HG03025 (cell line): ENCODE measurements around the gene BACH2.

Experiments used
- ATAC-seq: cut with Tn5 transposase; IDR thresholded peaks from one replicate; pipeline ENCODE4 v1.9.1; 2021; ENCODE audit warnings: mild to moderate bottlenecking, moderate library complexity; ENCODE audit not compliant: unreplicated experiment, low FRiP score

BACH2 gene

DNA sequence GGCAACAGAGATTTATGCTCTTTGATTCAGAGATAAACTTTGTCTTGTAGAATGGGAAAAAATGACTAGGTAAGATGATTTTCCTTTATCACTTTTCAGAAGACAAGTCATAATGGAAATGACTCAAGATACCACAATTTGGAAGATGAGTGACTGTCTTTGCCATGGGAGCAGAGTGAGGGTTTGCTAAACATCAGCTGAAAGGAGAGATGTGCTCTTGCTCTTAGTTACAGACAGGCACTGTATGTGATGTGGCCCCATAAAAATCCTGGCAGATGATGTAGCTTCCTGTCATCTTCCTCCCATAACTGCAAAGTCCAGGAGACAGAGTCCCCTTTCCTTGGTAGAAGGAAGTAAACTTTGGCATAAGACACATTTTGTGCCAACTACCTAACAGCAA lies 47.6 kb downstream of the BACH2 start:
- no peak for ATAC-seq

DNA sequence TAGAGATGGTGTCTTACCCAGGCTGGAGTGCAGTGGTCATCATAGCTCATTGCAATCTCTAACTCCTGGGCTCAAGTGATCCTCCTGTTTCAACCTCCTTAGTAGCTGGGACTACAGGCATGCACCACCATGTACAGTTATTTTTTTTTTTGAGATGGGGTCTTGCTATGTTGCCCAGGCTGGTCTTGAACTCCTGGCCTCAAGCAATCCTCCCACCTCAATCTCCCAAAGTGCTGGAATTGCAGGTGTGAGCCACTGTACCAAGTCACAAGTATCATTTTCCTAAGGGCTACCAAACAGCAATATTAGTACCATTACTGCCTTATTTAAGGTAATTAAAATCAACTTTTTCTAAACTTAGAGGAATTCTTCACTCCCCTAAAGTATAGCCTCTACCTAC lies 49.4 kb downstream of the BACH2 start:
- no peak for ATAC-seq

DNA sequence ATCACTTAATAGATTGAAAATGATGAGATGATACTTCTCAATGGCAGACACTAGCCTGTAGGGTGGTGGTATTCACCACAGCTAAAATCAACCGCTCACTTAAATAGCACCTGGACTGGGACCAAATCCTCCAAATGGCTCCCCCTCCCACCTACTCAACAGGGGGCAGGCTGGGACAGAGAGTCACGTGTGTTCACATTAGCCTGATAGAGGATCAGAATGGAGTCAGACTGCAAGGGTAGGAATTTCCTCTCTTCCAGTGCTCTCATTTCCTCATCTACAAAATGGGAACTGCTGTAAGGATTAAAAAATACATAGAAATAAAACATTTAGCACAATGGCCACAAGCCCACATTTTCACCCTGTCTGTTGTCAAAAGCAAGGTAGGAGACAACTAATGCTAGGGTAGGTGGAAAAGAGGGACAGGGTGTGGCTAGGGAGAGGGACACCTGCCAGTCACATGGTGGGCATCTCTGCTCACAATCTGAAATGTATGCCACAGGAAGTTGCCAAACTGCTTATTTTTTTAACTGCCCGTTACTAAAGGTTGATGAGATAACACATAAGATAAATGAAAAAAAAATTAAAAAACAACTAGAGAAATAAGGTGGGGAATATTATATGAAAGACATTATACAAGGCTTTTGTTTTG lies 55.3 kb downstream of the BACH2 start:
- ATAC-seq, result no peak

DNA sequence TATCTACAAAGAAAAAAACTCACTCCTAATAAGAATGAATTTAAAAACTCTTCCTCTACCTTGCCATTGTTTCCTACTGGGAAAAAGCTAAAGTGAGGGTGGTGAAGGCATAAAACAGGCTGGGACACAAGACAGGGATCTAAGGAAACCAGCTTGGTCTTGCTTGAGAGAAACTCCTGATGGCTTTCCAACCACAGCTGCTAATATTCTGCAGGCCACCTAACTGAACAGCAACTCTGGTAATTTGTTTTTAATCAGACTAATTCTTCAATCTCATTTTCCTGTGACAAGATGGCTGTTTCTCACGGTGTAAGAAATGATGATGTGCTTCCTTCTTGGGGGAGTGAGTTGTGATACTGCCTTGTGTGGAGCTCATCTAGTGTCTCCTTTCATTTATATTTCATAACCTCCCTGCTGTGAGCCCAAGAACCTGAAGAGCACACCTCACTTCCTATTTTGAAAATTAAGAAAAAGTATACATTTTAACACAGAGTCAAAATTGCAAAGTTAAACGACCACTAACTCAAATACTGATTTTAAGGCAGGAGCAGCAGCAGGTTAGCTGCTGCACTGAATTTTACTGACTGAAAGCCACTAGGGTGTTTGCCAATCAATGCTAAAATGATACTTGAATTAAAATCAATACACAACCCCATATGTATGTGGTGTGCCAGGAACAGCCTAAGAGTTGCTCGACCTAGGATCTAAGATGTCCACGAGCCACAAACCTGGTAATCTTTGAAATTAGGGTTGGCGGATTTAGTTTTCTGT lies 58.0 kb downstream of the BACH2 start:
- no peak for ATAC-seq

DNA sequence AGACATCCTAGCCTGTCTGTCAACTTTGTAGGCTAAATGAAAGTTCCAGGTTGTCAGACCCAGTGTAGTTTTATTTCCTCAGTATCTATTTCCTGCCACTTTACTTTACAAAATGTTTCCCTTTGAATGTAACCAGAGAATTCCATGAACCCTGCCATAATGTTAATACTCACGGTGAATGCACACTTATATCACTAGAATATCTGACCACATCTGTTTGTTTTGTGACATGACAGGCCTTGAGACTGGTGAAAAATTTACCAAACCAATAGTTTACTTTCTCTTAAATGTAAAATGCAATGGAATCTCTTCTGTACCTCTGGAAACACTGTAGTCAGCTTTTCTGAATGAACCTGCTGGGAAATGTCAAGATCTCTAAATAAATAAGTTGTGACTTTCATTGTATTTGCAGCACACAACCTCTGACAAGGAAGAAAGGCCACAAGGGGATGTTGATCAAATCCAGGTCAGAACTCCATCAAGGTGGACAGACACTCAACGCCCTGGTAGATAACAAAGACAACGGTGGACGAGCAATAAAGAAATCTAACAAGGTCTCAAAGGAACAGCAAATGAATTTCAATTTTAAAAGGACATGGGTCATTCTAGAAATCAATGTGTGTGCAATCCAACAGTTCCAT lies 59.2 kb downstream of the BACH2 start:
- ATAC-seq, result no peak

DNA sequence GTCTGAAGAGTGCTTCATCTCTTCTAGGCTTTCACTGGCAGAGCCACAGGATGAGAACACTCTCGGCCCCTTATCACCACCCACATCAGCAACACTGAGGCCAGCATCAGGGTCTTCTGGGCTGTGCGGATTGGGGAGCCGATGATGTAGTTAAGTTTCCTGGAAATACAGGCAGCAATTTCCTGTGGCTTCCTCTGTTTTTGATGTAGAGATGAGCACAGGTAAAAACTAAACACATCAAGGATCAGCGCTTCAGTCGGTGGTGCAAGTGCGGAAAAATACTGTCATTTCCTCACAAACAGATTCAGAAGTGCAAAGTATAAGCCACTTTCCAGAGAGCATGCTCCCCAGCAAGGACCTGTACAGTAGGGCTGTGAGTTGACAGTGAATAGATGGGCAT lies 62.6 kb downstream of the BACH2 start:
- no peak for ATAC-seq

DNA sequence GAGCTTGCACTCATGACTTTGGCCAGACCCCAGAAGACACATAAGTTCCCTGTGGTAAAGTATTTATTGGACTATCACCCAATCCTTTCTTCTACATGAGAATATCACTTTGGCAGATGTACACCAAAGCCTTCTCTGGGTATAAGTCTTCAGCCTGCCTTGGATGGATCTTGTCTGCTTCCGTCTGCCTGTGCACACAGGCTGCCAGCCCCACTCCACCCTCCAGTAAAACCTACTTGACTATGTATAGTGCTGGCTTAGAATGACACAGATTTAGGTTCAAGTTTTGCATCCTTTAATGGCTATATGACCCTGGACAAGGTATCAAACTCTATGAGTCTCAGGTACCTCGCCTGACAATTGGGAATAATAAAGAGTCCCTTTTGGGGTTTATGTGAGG lies 63.4 kb downstream of the BACH2 start:
- ATAC-seq, result no peak

DNA sequence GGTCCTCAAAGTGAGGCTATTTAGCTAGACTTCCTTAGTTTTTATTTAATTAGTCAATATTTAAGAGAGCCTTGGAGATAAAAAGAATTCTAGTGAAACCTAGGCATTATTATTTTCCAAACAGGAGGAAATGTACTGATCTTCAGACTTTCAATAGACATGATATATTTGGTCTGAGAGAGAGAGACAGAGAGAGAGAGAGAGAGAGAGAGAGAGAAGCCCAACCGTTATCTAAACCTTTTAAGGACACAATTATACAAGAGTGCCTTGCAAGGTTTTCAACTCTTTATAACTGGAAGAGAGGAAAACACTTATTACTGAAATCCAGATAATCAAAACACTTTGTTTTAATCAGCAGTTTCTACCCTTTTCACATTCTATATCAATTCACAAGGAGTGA lies 64.8 kb downstream of the BACH2 start:
- no peak for ATAC-seq

DNA sequence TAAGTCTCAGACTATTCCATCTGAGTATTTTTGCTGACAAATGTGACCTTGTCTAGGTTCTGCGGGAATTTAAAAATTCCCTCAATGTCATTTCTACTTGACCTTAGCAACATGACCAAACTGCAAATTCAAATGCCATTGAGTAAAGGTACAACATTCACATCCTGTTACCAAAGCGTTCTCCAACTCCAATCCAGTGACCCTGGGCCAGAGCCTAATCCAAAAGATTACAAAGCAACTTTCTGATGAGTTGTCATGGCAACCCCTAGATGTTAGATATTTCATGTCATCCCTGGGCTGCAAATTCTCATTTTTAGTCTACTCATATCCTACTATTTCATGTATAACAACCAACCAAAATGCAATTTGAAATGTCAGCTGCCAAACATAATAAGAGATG lies 65.3 kb downstream of the BACH2 start:
- ATAC-seq, result no peak

DNA sequence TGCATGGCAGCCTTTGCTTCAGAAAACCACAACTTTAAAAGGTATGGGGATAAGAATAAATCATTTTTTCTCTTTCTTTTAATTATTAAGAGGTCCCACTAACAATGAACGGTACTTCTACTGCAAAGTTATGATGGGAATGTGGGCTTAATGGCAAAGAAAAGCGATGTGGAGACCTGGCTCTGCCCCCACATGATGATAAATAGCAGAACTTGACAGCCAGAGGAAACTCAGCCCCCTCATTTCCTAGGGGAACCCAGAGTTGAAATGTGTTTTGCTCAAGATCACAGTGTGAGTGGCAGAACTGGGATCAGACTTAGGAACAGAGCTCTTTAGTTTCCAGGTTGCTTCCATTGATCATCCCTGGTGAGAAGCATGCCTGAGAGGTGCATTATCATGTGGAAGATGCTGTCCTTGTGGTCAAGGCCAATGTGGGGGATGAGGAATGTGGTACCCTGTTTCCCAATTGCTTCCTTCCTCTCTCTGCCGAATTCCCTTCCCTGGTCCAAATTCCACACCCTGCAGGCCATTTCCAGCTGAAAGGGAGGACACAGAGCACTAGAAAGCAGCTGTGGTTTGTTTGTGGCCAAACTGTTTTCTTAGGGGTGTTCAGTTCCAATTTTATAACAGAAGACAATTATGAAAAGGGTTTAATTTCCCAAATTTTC lies 66.0 kb downstream of the BACH2 start:
- no peak for ATAC-seq

DNA sequence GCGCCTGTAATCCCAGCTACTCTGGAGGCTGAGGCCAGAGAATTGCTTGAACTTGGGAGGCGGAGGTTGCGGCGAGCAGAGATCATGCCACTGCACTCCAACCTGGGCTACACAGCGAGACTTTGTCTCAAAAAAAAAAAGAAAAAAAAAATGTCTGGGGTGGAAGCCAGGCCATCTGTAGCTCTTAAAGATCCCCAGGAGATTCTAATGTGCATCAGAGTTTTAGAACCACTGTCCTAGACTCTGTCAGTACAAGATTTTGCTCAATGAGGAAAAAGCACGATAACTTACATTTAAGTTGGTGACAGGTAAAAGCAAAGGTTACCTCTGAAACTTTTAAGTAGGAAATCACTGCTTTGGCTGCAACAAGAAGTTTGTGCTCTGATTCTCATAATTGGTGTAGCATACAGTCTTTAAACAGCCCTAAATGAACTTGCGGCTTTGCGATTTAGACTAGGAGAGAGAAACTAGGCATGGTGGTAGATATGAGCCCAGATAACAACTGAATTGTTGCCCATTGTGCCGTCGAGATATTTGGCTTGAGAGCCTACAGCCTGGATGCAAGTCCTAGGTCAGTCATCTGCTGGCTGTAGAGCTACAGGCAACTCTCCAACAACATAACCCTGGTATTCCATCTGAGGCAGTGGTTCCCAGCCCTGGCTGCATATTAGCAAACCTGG lies 67.2 kb downstream of the BACH2 start:
- ATAC-seq, result no peak

DNA sequence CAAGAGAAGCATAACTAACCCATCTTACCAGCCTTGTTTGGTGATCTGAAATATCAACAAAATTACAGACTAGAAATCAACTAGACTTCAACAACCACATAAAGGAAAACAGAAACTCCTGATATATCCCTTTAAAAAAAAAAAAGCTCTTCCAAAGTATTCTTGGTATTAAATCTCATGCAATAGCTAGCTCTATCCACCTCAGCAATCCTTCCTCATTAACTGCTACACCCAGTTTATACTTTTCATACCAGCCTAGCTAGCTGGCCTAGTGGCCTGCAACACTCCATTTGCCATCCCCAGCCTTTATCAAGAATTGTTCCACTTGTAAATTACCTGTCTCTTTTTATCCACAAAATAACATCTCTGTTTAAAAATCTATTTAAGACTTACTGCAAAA lies 69.0 kb downstream of the BACH2 start:
- no peak for ATAC-seq

DNA sequence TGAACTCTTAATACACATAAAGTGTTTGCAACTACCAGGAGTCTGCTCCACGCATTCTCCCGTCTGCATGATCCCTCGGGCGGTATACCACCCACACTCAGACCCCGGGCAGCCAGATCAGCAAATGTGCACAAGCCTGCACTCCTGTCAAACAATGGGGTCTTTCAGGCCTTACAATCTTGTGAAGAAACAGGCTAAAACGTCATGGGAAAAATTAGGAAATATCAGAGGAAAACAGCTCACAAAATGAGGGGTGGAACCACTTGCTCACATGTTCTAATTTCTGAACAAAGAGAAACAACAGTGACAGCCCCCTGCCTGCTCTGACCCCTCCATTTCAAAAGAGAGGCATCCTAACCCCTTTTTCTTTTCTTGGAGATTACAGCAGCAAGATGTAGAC lies 69.4 kb downstream of the BACH2 start:
- ATAC-seq, result no peak

DNA sequence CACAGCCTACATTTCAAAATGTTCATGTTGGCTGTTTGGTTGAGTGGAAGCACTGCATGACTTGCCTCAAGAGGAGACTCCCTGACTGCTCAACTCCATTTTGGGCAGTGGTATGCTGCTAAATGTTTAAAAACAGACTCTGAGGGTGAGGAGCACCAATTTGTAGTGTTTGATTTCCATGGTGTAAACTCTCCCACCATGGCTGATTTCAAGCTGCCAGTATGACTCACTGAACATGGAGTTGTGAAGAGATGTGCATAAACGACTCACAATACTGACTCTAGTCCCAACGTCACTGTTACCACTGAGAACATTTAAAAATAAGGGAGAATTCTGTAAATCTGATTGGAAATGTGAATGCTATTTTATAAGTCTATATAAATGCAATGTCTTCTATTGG lies 70.4 kb downstream of the BACH2 start:
- no peak for ATAC-seq

DNA sequence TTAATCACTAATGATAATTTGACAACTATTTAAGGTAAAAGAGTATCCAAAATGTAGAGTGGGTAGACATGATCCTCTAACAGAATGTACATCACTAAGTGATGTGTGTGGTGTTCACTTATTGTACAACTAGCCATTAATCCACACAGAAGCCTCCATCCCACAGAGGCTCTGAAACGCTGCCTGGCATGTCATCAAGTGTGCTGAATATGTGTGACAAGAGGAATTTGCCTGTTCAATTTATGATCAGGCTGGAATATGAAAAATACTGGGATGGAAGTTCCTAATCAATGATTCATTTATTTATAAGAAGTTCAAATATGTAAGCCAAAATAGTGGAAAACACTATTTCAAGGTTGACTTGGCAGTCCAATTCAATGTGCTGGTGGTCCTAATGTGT lies 72.4 kb downstream of the BACH2 start:
- ATAC-seq, result no peak

DNA sequence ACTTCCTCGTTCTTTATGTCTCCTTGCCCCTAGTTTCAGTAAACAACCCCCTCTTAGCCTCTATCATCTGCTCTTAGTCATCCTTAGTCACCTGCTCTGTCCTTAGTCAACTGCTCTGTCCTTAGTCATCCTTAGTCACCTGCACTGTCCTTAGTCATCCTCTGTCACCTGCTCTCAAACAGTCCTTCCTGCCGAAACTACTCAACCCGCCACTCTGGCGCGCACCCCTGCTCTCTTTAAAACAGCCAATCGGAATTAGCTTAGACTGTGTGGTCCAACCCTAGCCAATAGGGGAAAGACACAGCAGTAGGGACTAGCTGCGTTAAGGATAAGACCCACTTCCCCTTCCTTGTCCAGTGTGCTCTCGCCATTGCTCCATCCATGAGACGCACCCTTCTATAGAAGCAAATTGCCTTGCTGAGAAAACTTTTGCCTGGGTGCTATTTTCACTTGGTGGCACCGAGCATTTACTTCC lies 73.9 kb downstream of the BACH2 start:
- ATAC-seq, result no peak

DNA sequence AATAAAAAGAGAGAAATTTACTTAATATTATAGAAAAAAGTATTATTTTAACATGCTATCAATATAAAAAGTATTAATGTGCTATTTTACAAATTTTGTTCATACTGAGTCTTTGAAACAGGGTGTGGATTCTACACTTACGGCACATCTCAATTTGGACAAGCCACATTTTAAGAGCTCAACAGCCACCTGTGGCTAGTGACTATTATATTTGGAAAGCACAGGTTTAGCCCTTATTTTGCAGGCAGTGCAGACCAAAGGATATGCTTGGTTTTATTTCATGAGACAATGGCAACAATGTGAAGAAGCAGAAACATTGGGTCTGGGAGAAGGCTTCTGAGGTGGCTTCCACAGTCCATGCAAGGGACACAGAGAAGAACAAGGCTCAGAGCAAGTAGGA lies 74.6 kb downstream of the BACH2 start:
- no peak for ATAC-seq

DNA sequence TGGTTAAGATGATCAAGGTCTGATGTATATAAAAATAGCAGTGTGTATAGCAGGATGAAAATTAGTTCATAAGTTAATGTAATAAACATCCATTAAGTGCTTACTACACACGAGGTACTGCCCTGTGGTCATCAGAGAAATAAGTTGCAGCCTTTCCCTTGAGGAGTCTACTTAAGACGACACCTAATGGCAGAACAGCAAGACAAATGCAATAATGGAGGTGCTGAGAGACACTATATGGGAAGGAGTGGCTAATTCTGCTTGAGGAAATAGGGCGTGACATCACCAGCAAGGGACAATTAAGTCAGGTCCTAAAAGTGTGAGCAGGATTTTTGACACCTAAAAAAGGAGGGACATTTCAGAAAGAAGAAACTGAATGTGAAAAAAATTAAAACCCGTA lies 75.2 kb downstream of the BACH2 start:
- no peak for ATAC-seq

DNA sequence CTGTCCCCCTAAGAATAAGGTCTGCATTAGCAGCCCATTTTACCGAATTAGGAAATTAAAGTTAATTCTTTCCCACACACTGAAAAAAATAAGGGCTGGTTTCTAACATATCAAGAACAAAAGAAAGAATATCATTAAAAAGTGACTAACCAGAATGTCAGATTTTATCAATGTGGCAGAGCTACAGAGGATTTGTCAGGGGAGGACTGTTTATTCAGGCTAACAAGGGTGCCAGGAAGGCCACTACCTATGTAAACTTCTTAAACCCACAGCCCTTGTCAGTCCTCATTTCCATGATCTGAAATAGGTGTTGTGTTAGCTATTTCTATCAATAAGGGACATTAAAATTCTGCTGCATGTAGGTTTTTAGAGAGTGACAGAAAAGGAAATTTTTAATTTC lies 76.4 kb downstream of the BACH2 start:
- no peak for ATAC-seq

DNA sequence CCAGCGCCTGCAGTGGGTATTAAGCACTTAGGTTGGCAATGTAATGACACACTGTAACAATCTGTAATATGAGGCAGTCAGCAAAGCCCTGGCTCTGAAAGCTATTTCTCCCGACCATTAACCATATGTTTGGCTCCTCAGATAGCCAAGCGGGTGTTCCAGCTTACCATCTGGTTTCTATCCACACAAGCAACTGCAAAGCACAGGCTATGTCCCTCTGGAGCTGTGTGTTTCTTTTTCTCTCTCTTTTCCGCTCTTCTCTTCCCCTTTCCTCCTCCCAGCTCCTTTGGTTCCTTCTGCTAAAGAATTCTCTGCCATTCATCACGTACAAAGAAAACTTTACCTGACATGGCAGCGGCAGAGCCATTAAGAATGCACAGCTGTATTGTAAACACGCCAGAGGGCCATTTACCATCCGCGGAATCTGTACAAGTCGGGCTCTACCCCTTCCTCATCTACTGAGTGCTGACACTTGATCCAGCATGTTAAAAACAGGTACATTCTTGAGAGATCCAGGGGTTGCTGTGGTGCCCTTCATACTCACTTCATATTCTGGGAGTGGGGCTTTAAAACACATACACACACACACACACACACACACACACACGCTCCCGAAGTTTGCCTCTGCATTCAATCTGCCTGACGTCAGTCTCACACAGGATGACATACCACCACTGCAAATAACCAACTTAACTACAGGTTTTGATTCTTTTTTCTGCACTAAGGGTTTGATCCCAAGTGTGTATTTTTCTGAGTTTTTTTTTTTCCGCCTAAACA lies 77.2 kb downstream of the BACH2 start:
- no peak for ATAC-seq
